GM11168 (cell line): ENCODE data around the gene AIMP2.
"Not testable (repeated sequence)": the region's sequence is repeated elsewhere in the genome, so short reads cannot be mapped to it uniquely, and the experiment has no call there.

Source experiments
- in situ Hi-C: fragments of 300-500 bp; cut with MboI; formaldehyde crosslinking; loops from one replicate; pipeline ENCODE4 v1.12.0; 2022; ENCODE audit warnings: low sequenced_read_pairs; ENCODE audit not compliant: unreplicated experiment

Gene AIMP2

GRCh38 chr7:6008668-6009611 lies at the start of gene AIMP2, which contains the start of gene PMS2:
Gene AIMP2 (plus strand): TSS chr7:6009272. CDS start chr7:6009364, 92 bp downstream.
Gene PMS2 (minus strand): TSS chr7:6009049. CDS start chr7:6009019, 30 bp downstream.
- in situ Hi-C loops: loop anchor here (10.0 kb wide), 1 partner anchor 316 kb away; no protein-coding TSS in a partner anchor

- in situ Hi-C loops: not testable (repeated sequence)
Observed at GRCh38 chr7:5963205-5963604, 45.9 kb upstream of the AIMP2 start.

- in situ Hi-C loops: not testable (repeated sequence)
Observed at GRCh38 chr7:5963810-5964209, 45.3 kb upstream of the AIMP2 start.

- in situ Hi-C loops: not testable (repeated sequence)
Observed at GRCh38 chr7:5970347-5970911, 38.6 kb upstream of the AIMP2 start, which contains the start of gene RSPH10B. Gene RSPH10B (minus strand): TSS chr7:5970689. CDS start chr7:5967116, 3,573 bp downstream.

- in situ Hi-C loops: not testable (repeated sequence)
Observed at GRCh38 chr7:5973580-5973979, 35.5 kb upstream of the AIMP2 start.

- in situ Hi-C loops: loop anchor here (5.0 kb wide), 1 partner anchor 763 kb away; no protein-coding TSS in a partner anchor
Observed at GRCh38 chr7:5979680-5980314, 29.3 kb upstream of the AIMP2 start.

- in situ Hi-C loops: not testable (repeated sequence)
Observed at GRCh38 chr7:5987061-5987460, 22.0 kb upstream of the AIMP2 start.

GRCh38 chr7:5997210-5997808 lies 11.8 kb upstream of the AIMP2 start:
- in situ Hi-C loops: no loop called here

- in situ Hi-C loops: loop anchor here (10.0 kb wide), 1 partner anchor 317 kb away; no protein-coding TSS in a partner anchor
Observed at GRCh38 chr7:6007386-6007785, 1.7 kb upstream of the AIMP2 start.

- in situ Hi-C loops: loop anchor here (10.0 kb wide), 1 partner anchor 317 kb away; no protein-coding TSS in a partner anchor
Observed at GRCh38 chr7:6007835-6008590, 1.1 kb upstream of the AIMP2 start.

- in situ Hi-C loops: not testable (repeated sequence)
Observed at GRCh38 chr7:6010370-6010769, 1.3 kb downstream of the AIMP2 start.

GRCh38 chr7:6011541-6011940 lies 2.5 kb downstream of the AIMP2 start:
- in situ Hi-C loops: no loop called here

- in situ Hi-C loops: no loop called here
Observed at GRCh38 chr7:6012355-6013104, 3.5 kb downstream of the AIMP2 start.

- in situ Hi-C loops: no loop called here
Observed at GRCh38 chr7:6015917-6016652, 7.0 kb downstream of the AIMP2 start.

- in situ Hi-C loops: no loop called here
Observed at GRCh38 chr7:6016653-6016966, 7.5 kb downstream of the AIMP2 start.

GRCh38 chr7:6020371-6021286 lies 11.6 kb downstream of the AIMP2 start:
- in situ Hi-C loops: no loop called here

GRCh38 chr7:6022707-6023106 lies 13.6 kb downstream of the AIMP2 start:
- in situ Hi-C loops: no loop called here
